Measurements from ENCODE around the gene FANCB.

DNA sequence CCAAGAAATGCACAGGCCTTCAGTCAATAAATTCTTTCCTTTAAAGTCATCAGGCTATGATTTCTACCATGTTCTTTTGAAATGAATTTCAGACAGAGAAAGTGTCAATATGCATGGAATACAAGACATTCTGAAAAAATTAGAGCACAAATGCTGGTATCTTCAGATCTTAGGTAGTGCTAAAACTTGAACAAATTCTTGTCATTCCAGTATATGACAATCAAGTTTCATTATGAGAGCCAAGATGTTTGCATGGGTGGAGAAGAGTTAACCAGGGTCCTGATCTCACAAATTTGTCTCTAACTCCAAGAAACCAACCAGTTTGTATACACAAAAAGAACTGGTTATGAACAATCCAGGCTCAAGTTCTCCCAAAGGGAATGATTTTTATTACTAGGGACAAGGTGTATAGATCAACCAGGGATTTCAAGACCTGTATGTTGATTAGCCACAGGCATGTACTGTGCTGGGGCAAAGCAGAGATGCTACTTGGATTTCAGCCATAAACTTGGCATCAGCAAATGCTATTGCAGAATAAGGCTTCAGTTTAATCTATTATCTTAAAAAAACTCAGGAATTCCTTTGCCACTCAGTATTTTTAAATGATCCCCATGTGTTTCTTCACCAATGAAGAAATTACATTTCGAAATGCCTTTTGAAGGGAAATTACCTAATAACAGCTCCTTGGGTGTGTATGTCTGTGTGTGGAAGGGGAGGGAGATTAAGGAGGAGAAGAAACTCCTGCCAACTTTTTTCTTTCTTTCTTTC lies 69.7 kb downstream of the FANCB start:
- TF ChIP-seq TAF1 (IDR thresholded peaks at IDR 0.05; ENCODE audit: borderline replicate concordance, insufficient read depth, low read length) (no peak), REST (IDR thresholded peaks at IDR 0.05; ENCODE audit: insufficient read depth in 1 of 2, low read depth in 2 of 2, low read length in 2 of 2) (no peak), SIN3A (IDR thresholded peaks at IDR 0.05; ENCODE audit: borderline replicate concordance, insufficient read depth, low read length) (no peak)

Data from PFSK-1 (cell line).